ENCODE results near the gene DHX15. TPM values are rescaled to one million over a fixed set of nuclear protein-coding genes. Genes with fewer than 3 reads are reported as not detected.

DHX15 gene
- total and polyA plus RNA-seq, 2 of the 8 experiments (the other 6 are each of a cell fraction or from before 2014, with no cell fraction given), result 126 to 286 TPM

DNA sequence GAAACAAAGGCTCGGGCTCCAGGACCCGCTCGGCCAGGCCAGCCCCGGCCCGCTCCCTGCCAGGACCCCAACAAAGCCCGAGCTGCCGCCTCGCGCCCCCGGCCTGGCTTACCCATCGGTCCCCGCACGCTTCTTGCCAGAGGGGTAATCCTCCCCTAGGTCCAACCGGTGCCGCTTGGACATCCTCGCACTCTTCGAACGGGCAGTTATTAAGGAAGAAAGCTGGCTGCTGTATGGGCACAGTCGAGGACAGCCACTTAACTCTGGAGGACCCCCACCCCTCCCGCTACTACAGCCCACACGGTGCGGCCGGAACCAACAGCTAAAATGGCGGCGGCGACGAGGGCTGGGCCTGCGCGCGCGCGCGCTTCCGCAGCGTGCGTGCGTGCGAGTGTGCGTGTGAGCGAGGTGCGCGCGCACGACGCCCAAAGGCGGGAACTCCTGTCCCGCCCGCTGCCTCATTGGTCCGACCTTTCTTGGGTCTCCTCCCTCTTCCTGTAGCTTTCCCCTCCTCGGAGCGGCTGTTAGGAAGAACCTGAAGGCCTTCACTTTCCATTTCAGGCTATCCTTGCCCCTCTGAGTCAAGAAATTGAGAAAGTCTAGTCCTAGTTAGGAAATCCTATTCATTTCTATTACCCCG, at the start of gene DHX15 (continued):
- TF ChIP-seq RNF2 (IDR thresholded peaks at IDR 0.05; ENCODE audit: borderline replicate concordance, low read depth, low read length, missing control alignments, poor library complexity, severe bottlenecking) (no peak), JUN (IDR thresholded peaks at IDR 0.05; ENCODE audit: low read depth, low read length) (no peak), HDAC6 (IDR thresholded peaks at IDR 0.05; ENCODE audit: low read depth, low read length) (no peak), BACH1 (IDR thresholded peaks at IDR 0.05; ENCODE audit: low read length) (no peak), PHF8 (conservative IDR thresholded peaks at IDR 0.05; ENCODE audit: low read depth, low read length) (peak; percentile 83), POLR2A (IDR thresholded peaks at IDR 0.05; ENCODE audit: control extremely low read depth in 1 of 2, low read depth in 2 of 2, low read length in 2 of 2) (peak; percentile 90 to 96), SP1 (IDR thresholded peaks at IDR 0.05; ENCODE audit: low read depth, low read length) (peak; percentile 74), NRF1 (IDR thresholded peaks at IDR 0.05; ENCODE audit: low read depth, low read length) (peak; percentile 58), JUND (IDR thresholded peaks at IDR 0.05; ENCODE audit: low read length) (no peak), TAF7 (optimal IDR thresholded peaks at IDR 0.05; ENCODE audit: borderline replicate concordance, low read depth, low read length) (peak; percentile 90), SUZ12 (IDR thresholded peaks at IDR 0.05; ENCODE audit: low read length) (no peak), POLR2AphosphoS5 (IDR thresholded peaks at IDR 0.05; ENCODE audit: low read depth, low read length) (peak; percentile 91; the same call in 1 of the 2 replicates), GABPA (IDR thresholded peaks at IDR 0.05; ENCODE audit: borderline replicate concordance, insufficient read depth, low read length) (no peak), SIRT6 (IDR thresholded peaks at IDR 0.05; ENCODE audit: low read length) (no peak), SP4 (IDR thresholded peaks at IDR 0.05; ENCODE audit: low read length) (peak; percentile 80; the same call in 1 of the 2 replicates), HDAC2 (IDR thresholded peaks at IDR 0.05; ENCODE audit: borderline replicate concordance in 1 of 2, low read depth in 2 of 2, low read length in 2 of 2) (no peak), SRF (IDR thresholded peaks at IDR 0.05; ENCODE audit: low read depth, low read length) (no peak), YY1 (IDR thresholded peaks at IDR 0.05; ENCODE audit: low read depth, low read length) (peak; percentile 97), KDM4A (IDR thresholded peaks at IDR 0.05; ENCODE audit: low read depth, low read length, severe bottlenecking) (peak; percentile 55), RFX5 (IDR thresholded peaks at IDR 0.05; ENCODE audit: borderline replicate concordance, low read depth, low read length) (no peak)
- TF ChIP-seq, protein P1, sequence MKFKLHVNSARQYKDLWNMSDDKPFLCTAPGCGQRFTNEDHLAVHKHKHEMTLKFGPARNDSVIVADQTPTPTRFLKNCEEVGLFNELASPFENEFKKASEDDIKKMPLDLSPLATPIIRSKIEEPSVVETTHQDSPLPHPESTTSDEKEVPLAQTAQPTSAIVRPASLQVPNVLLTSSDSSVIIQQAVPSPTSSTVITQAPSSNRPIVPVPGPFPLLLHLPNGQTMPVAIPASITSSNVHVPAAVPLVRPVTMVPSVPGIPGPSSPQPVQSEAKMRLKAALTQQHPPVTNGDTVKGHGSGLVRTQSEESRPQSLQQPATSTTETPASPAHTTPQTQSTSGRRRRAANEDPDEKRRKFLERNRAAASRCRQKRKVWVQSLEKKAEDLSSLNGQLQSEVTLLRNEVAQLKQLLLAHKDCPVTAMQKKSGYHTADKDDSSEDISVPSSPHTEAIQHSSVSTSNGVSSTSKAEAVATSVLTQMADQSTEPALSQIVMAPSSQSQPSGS (IDR thresholded peaks at IDR 0.05; ENCODE audit: low read length), result no peak
